Epidermal melanocyte (primary cell): ENCODE measurements around the gene SMS.

Experiments used
- DNase-seq: peaks from one replicate; pipeline ENCODE4 v3.0.0; 2011; ENCODE audit warnings: low spot score; ENCODE audit not compliant: insufficient read length

The SMS gene

DNA sequence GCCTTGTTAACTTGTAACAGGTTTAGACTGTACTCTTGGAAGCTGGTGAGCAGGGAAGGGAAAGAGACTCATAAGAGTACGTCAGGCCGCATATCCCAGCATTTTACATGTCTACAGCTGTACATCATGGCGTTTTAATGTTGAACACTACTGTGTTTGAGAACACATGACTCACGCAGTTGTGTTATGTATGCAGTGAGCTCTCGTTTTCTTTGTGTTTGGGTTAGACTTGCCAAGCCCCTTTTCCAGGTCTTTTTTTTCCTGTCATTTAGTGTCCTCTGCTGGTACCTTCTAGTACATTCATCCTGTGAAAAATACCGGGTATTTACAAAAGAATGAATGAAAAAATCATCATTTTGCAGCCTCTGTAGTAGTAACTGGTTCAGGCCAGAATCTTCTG lies 35.3 kb downstream of the SMS start:
- DNase-seq: no peak

DNA sequence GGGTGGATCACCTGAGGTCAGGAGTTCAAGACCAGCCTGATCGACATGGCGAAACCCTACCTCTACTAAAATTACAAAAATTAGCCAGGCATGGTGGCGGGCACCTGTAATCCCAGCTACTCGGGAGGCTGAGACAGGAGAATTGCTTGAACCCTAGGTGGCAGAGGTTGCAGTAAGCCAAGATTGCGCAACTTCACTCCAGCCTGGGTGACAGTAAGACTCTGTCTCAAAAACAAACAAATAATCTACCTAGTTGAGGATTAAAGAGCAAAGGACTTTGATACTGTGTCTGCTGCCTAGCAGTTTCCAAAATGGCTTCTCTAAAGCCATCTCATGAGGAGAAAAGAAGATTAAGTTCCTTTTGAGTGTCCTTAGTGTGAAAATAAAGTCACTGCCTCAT lies 37.8 kb downstream of the SMS start:
- DNase-seq: no peak

DNA sequence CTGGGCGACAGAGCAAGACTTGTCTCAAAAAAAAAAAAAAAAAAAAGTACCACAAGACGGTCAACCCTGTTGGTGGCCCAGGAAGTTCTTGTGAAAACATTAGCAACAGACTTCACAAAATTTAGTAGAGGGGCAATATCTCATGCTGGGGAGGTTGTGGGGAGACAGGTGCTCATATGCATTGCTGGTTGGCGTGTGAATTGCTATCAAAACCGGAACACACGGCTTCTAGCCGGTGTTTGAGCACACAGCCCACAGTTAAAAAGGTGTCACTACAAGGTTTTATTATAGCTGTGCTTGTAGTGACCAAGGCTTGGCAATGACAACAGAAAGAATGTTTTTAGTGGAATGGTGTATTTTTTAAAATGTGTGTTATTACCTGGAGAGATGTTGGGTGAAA lies 41.8 kb downstream of the SMS start:
- no peak for DNase-seq

DNA sequence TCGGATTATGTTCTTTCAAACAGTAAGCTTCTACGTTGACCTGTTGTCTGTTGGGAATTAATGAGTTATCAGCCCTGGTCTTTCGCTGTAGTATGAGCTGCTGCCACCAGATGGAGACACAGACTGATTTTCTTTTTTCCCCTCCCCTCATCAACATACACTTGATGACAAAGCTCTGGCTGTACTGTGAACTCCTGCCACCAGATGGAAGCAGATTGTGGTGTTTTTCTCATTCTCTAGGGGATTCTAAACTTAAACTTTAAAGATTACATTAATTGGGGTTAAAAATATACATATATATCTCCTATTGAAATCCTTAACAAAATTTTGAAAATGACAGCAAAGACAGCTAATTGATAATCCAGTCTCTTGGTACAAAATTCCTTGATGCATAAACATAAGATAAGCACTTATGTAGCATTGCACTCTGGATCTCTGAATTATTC lies 44.8 kb downstream of the SMS start:
- DNase-seq: peak; percentile 56

DNA sequence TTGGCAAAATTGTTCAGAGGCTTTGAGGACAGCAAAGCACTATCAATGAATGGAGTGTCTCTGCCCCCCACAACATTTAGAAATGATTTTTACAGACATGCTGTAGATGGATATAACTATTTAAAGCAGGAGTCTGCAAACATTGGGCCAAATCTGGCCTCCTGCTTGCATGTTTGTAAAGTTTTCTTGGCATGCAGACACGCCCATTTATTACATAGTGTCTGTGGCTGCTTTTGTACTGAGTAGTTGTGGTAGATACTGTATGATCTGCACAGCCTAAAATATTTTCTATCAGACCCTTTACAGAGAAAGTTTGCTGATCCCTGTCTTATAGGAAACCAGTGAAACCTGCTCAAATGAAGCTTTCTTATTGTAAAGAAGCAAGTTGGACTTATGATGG lies 46.1 kb downstream of the SMS start:
- no peak for DNase-seq

DNA sequence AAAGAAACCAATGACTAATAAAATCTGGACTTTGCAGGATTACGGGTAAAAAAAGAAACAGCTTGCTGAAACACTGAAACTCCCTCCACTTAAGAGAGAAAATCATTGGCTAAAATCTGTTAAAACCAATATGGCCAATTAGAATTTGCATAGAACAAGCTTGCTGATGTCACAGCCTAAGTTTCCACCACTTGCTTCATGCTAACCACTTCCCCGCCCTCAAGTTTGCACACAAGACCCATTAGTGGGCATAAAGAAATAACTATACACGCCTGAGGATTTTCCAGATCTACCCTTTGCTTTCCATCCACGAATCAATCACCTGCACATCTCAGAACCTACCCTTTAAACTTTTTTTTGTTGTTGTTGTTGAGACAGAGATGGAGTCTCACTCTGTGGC lies 48.9 kb downstream of the SMS start:
- DNase-seq: no peak

DNA sequence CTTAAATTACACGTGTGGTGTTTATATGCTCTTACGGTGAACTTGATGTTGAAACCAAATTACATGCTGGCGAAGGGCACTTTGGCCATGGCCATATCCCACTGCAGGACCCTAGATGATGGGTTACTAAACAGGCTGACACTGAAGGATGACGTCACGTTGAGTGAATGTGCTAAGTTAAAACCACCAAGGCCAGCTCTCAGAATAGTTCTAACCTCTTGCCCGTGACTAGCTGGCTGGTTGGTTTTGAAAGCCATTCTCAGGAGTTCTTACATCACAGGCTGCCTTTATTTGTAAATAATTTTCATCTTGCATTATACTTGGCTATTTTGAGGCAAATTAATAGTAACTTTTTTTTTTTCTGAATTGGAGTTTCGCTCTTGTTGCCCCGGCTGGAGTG lies 50.3 kb downstream of the SMS start:
- no peak for DNase-seq

DNA sequence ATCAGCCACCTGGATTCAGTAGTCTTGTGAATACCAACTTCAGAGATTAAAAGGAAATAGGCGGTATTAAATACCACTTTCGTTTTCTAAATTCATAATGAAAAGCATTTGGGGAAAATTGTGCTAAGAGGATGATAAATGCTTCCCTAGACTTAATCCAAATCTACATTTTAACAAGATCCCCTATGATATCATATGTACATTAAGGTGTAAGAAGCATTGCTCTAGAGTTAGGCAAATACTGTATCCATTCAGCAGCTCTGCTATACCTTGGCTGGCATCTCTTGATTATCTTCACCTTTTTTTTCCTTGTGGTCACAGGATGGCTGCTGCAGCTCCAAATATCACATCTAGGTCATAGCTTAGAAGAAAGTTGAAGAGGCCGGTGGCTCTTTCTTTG lies 51.0 kb downstream of the SMS start:
- no peak for DNase-seq

DNA sequence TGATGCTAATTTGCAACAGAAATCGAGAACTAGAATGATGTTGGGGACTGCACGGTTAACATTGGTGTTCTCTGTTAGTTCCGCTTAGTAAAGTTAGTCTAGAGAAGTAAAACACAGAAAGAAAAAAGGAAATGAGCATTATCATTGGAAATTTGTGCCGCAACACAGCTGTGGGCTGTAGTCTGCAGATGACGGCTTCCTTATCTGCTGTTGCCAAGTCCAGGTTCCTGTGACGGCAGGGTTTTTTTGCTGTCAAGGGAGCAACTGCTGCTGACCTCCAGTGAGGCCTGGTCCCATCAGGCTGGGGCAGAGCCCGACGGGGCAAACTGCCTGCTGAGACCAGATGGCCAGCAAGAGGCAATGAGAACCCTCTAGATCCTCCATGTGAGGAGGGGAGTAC lies 52.8 kb downstream of the SMS start:
- no peak for DNase-seq

DNA sequence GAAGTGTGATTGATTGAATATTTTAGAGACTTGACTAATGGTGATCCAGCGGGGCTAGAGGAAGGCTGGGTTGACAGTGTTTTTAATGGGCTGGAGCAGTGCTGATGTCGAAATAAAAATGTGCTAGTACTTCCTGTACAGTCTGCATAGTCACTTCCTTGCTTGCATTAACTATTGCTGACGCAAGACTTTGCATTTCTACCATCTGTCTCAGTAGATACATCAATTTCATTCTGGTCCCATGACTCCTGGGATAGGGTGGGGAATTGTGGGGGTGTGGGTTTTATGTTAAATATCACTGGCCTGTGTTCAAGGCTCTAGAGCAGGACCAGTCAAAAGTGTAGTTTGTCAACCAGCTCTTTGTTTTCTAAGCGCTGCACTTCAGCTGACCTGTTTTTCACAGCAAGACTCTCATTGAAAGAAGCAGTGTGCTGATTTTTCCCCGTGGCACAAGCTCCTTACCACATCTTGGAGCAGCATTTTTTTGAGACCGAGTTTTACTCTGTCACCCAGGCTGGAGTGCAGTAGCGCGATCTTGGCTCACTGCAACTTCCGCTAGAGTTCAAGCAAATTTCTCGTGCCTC lies 56.5 kb downstream of the SMS start:
- peak; percentile 37 for DNase-seq

DNA sequence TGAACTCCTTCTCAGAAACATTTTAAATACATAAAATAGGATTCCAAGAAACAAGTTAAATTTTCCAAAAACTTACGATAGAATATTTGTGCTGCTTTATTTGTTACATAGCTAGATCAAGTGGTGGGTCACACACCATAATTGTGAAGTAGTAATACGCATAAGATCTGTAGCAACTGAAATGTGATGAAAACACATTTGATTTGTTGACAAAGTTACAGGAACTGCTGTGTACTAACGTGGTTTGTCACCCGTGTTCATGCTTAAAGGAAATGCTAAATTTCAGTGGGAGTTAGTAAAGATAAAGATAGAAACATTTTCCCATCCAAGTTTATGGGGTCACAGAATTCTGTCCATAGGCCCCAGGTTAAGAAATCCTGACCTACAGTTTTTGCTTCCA lies 57.5 kb downstream of the SMS start:
- no peak for DNase-seq

DNA sequence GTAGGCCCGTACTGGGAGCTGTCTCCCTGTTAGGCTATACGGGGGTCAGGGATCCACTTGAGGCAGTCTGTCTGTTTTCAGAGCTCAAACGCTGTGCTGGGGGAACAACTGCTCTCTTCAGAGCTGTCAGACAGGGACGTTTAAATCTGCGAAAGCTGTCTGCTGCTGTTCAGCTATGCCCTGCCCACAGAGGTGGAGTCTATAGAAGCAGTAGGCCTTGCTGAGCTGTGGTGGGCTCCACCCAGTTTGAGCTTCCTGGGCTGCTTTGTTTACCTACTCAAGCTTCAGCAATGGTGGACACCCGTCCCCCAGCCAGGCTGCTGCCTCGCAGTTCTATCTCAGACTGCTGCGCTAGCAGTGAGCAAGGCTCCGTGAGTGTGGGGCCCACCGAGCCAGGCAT lies 64.4 kb downstream of the SMS start:
- no peak for DNase-seq

DNA sequence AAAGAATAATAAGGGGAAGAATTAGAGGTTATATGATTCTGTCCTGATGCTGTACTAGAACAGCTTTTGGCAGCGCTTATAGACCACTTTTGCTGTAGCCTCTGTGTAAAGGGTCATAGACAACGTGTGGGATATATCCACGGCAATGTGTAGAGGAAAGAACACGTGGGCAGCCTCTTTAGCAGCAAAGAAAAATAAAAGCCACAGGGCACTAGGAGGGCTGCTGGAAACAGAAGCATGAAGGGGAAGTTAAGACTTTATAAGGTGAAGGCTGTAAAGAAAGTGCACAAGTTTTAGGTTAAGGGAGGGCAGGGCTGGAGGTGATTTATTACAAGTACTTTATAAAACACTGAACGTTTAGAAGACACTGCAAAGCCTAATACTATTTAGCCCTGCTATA lies 71.5 kb downstream of the SMS start:
- no peak for DNase-seq

DNA sequence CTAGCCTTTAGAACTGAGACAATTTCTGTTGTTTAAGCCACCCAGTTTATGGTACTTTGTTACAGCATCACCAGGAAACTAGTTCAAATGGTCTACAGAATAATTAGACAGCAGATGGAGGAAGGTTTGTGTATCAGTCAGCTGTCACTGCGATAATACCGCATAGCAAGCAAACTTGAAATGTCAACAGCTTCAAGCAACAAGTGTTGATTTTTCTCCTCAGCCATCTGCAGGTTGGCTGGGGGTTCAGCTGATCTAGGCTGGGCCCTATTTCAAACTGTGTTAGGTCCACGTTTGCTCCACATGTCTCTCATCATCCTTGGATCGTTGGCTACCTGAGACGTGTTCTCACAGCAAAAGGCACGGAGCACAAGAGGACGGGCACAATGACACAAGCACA lies 72.4 kb downstream of the SMS start:
- no peak for DNase-seq

DNA sequence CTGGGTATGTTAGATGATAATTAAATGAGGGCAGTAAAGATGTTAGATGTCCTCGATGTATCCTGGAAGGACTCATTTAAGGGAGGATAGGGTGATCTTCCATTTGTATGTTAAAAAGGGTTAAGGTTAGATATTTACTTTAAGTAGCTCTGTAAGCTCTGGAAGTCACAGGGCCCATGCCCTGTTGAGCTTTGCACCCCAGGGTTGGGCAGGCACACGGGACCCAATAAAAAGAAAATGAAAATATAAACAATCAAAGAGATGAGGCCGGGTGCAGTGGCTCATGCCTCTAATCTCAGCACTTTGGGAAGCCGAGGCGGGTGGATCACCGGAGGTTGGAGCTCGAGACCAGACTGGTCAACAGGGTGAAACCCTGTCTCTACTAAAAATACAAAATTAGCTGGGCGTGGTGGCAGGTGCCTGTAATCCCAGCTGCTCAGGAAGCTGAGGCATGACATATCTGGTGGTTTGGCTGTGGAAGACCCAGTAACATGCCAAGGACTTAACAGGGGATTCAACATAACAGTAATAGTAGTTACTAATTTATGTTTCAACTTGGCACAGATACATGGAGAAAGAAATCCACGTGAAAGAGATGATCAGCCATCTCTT lies 74.7 kb downstream of the SMS start:
- DNase-seq: no peak

DNA sequence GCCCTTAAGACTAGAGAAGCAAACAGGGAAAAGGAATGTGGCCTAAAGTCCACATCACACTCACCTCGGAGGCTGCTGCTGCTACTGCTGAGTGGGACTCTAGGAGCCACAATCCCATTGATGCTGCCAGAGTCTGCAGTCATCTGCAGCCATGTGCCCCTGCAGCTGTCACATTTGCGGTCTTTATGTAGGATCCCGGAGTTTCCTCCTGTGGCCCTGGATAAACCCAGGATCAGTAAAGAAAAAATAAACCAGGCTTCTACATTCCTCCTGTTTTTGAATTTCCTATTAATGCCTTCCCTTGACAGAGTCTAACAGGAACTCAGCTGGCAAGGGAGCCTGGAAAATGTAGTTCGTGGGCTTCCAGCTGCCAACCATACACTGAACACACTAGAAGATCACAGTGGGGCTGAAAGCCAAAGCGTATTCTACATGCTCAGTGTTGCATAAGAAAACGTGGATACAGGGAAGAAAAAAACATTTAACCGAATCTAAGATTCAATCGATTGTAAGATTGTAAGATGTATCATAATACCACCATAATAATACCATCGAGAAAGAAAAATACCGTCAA lies 81.3 kb downstream of the SMS start:
- DNase-seq: no peak

DNA sequence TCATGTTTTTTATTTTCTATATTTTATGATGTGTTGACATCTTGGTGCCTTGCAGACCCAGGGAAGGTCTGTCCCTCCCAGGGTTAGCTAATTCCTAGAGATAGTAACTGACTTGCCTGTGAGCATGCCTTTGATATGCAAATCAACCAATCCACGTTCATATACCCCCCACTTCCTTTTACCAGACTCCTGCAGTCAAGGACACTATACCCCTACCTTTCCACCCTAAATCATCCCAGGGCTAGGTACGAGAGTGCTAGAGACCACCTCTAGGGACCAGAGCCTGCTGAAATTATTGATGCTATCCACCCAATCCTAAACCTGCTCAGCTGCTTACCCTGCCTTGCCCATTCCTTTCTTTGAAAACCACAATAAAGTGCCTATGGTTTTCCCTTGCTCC lies 84.1 kb downstream of the SMS start:
- no peak for DNase-seq

DNA sequence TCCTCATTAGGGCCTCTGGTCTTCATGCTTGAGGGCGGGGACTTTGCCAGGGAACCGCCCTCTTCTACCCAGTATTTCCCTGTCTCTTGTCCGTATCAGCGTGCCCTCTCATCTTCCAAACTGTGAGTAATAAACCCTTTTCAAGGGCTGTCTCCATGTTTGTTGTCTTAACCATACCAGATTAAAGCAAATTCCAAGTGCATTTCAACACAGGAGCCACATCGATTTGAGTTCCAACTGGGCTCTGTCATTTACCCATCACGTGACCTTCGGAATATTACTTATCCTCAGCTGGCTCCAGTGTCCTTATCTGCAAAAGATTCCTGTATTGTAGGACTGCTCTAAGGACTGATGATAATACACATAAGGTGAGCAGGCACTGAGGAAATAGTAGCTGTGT lies 85.2 kb downstream of the SMS start:
- no peak for DNase-seq

DNA sequence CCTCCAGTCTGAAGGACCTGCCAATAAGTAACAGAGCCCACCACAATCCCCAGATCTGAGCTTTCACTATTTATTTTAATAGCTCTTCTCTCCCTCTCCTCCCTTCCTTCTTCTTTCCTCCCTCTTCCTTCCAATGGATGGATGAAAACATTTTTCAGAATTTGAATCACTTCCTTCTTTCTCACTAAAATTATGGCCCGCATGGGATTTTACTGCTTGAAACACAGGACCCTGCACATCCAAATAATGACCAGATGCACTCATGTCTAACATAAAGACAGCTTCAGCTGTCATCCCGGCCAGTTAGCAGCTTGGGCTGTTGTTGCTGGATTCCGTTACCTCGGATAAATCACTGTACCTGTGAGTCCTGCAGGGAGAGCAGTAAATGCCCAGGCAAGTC lies 86.2 kb downstream of the SMS start:
- no peak for DNase-seq

DNA sequence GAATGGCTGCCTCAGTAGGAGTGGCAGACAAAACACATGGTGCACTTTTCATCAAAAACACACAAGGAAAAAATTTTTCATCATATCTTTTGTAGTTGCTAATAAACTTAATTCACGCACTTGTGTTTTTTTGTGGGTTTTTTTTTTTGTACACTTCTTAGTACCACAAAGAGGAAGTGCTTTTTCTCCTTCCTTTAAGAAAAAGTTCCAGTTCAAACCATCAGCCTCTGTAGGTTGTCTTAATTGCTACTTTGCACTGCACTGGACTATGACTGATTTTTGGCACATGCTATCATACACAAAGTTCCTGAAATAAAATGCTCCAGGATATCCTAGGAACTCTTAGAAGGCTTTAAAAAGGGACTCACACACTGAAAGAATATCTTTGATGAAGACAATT lies 91.6 kb downstream of the SMS start, which contains the start of gene PHEX:
TSS of gene PHEX (plus strand) at position 242 of the 400 bp plus-strand sequence. CDS start 681 bp downstream, outside the sequence.
- DNase-seq: no peak

DNA sequence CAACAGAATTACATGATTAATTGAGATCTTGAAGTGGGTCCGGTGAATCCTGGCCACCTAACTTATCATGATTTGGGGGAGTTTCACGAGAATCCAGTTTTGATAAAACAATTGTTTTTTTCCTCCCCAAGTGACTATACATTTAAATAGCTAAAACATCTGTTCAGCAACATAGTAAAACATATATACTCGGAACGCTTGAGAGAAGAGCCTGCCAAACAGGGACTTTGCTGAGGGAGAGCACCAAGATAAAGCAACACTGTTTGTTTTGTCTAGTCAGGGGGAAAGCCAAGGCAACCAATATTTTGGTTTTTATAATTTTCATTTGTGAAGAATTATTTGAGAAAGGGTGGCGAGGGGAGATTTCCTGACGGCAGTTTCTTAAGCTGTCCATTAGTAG lies 92.0 kb downstream of the SMS start:
- DNase-seq: no peak

DNA sequence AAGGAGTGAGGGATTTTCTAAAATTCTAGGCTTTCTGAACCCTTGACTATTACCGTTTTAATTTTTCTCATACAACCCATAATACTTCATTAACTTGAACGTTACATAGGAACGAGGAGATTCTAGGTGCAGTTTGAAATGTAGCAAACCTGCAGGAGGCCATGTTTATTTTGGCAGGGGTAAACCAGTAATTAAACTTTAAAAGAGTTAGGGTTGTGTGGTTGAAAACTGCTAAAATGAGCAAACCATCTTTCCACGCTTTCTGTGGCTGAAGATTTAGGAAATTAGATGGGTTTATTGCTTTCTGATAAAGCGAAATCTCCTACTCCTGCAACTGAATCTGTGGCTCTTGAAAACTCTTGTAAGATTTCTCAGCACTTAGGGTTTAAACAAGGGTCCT lies 93.3 kb downstream of the SMS start:
- no peak for DNase-seq

DNA sequence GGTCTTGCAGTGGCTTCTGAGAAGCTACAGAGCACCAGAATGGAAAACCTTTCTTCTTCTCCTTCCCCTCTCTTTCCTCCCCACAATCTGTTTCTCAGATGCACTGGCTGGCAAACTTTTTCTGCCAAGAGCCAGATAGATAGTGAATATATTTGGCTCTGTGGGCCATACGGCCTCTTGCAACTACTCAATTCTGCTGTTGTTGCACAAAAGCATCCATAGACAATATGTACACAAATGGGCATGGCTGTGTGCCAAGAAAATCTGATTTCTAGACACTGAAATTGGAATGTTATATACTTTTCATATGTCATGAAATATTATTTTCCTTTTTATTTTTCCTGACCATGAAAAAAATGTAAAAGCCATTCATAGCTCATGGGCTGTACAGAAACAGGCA lies 94.7 kb downstream of the SMS start:
- DNase-seq: no peak
